Ectodermal cell (in vitro differentiated cells): ENCODE results near the gene BET1L.

Source experiments
- H3K27ac ChIP-seq: 2 replicates; pipeline ENCODE4 v1.7.0; 2013; ENCODE audit warnings: mild to moderate bottlenecking, low read depth, low read length; ENCODE audit not compliant: insufficient read depth, poor library complexity, severe bottlenecking
- H3K27me3 ChIP-seq: 2 replicates; pipeline ENCODE4 v1.7.0; 2013; ENCODE audit warnings: mild to moderate bottlenecking, low read length; ENCODE audit not compliant: insufficient read depth, control insufficient read depth, poor library complexity, severe bottlenecking
- H3K36me3 ChIP-seq: one replicate; pipeline ENCODE4 v1.7.0; 2013; ENCODE audit warnings: low read length; ENCODE audit not compliant: control insufficient read depth, insufficient read depth
- H3K4me1 ChIP-seq: one replicate; pipeline ENCODE4 v1.7.0; 2013; ENCODE audit warnings: low read length; ENCODE audit not compliant: control insufficient read depth, insufficient read depth
- H3K4me3 ChIP-seq: 2 replicates; pipeline ENCODE4 v1.7.0; 2013; ENCODE audit warnings: low read depth, low read length, control low read depth; ENCODE audit not compliant: insufficient read depth
- H3K9me3 ChIP-seq: 2 replicates; pipeline ENCODE4 v1.7.0; 2013; ENCODE audit warnings: mild to moderate bottlenecking, low read length, moderate library complexity; ENCODE audit not compliant: control insufficient read depth
- WGBS, 2 experiments: methylation state at CpG; one replicate each; pipeline ENCODE4 v1.1.7; 2013; ENCODE audit warnings: missing lambda C conversion rate in 2 of 2; 5-methylcytosine and 5-hydroxymethylcytosine counted together

BET1L gene

DNA sequence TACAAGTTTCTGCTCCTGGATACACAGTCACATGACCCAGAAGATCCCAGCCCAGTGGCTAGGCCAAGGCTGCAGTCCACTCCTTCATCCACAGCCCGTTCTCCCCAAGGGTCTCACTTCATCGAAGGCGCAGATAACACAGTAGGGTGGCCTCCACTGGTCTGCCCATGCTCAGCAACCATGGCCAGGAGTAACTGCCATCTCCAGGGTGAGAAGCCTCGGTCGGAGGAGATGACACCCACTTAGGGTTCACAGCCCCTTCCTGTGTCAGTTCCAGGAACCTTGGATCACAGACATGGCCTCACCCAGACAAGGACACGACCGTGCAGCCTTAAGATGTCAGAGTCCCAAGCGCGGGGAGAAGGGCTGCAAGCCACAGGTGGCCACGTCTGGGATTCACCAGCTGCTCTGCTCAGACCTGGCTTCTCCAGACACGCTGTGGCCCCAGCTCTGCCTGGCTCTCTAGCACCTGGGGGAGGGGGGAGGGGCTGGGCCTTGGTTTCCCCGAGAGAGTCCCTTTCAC lies 2.6 kb downstream of the BET1L start:
- H3K27me3 ChIP-seq, result no peaks in the 10 kb centered on the region
- H3K4me3 ChIP-seq, result no peak overlapping the region
- peaks cover 5% of the 10 kb centered on the region for H3K4me1 ChIP-seq
- H3K9me3 ChIP-seq, result no peaks in the 10 kb centered on the region
- no peak overlapping the region for H3K27ac ChIP-seq
- no peaks in the 10 kb centered on the region for H3K36me3 ChIP-seq
- 86 to 89% methylated on average over 11 to 12 of the region's 12 CpGs for whole genome bisulfite sequencing, 2 experiments

DNA sequence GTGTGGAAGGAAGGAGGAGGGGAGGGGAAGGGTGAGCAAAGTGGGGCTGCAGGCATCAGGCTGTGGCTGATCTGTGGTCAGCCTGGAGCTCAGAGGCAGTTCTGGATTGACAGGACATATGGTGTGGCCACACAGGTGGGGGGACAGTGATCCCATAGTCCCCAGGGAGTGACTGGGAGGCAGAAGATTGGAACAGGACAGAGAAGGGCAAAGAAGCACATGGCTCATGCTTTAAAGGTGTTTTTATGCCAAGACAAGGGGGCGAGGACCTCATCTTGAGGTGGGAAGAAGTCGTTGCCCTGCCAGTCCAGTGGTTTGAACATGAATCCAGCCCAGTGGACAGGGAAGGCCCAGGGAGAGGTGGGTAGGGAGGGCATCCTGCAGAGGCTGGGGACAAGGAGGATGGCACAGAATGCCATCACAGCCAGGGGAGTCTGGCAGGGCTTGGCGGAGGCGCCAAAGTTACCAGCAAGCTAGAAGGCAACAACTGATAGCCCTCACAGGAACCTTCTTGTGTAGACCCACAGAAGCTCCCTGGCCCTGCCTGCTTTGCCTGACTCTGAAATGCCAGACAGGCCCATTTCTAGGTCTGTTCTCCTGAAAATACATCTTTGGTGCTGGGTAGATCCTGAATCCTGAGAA lies 3.1 kb downstream of the BET1L start:
- Histone ChIP-seq H3K4me3 (no peak overlapping the region), H3K27ac (no peak overlapping the region)
- WGBS, 2 experiments, result 93 to 96% methylated on average over 4 of the region's 4 CpGs

DNA sequence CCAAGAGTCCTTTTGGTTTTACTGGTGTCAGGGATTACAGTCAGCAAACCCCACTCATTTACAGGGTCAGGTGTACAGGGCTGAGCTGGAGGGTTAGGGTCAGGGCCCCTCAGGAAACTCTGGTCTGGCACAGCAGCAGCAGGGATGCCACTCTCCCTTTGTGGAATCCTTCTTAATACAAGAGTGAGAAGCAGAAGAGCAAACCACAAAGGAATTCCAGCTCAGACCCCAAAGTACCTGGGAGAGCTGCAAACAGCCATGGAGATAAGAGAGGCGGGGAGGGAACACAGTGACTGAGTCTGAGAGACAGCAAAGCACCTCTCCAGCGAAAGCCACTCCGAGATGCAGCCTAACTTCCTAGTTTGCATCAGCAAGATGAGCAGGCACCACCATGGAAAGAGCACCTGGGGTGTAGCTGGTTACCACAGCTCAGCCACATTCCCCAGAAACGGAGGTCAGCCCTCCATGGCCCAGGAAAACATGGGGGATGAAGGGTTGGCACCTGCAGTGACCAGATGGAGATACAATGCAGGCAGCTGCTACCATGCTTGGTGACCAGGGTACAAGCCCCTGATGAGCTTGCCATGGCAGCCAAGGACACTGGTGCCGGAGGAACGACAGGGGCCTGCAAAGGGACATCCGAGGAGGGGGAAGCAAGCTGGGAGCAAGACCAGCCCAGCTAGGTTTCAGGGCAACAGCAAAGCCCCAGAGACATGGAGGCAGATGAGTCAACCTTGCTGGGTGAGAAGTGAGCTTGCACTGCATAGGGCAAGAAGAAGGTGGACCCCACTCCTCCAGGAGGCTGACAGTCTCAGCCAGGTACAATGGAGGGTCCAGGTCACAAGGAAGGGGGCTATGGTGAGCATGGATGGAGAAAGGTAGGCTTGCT lies 3.9 kb downstream of the BET1L start:
- WGBS, 2 experiments, result 92 to 94% methylated on average over 7 of the region's 7 CpGs
- H3K9me3 ChIP-seq, result no peaks in the 10 kb centered on the region
- no peak overlapping the region for H3K27ac ChIP-seq
- H3K36me3 ChIP-seq, result no peaks in the 10 kb centered on the region
- H3K4me1 ChIP-seq, result no peaks in the 10 kb centered on the region
- no peaks in the 10 kb centered on the region for H3K27me3 ChIP-seq
- H3K4me3 ChIP-seq, result no peak overlapping the region

More for the DNA sequence above, 3.1 kb downstream of the BET1L start:
- no peaks in the 10 kb centered on the region for H3K36me3 ChIP-seq
- H3K27me3 ChIP-seq, result no peaks in the 10 kb centered on the region
- H3K9me3 ChIP-seq, result no peaks in the 10 kb centered on the region
- H3K4me1 ChIP-seq, result no peaks in the 10 kb centered on the region

DNA sequence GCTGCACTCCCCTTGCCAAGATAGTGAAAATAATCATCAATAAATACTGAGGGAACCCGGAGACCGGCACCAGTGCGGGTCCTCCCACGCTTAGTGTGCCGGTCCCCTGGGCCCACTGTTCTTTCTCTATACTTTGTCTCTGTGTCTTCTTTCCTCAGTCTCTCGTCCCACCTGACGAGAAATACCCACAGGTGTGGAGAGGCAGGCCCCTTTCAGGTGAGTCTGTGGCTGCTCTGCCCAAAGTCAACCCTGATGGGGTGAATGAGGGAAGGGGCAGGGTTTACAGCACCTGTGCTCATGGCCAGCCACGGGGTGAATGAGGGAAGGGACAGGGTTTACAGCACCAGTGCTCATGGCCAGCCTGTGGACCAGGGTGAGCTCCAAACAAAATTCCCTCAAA lies 4.7 kb downstream of the BET1L start:
- no peaks in the 10 kb centered on the region for H3K27me3 ChIP-seq
- H3K4me1 ChIP-seq, result no peaks in the 10 kb centered on the region
- H3K4me3 ChIP-seq, result no peak overlapping the region
- H3K27ac ChIP-seq, result no peak overlapping the region
- WGBS, 2 experiments, result 94 to 96% methylated on average over 8 of the region's 8 CpGs
- no peaks in the 10 kb centered on the region for H3K9me3 ChIP-seq
- no peaks in the 10 kb centered on the region for H3K36me3 ChIP-seq

DNA sequence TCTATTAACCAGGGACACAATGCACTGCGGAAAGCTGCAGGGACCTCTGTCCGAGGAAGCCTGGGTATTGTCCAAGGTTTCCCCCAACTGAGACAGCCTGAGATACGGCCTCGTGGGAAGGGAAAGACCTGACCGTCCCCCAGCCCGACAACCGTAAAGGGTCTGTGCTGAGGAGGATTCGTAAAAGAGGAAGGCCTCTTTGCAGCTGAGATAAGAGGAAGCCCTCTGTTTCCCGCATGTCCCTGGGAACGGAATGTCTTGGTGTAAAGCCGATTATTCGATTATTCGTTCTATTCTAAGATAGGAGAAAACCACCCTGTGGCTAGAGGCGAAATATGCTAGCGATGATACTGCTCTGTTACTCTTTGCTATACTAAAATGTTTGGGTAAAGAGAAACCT lies 5.2 kb downstream of the BET1L start:
- Histone ChIP-seq H3K4me3 (no peak overlapping the region), H3K27me3 (no peaks in the 10 kb centered on the region), H3K36me3 (no peaks in the 10 kb centered on the region), H3K9me3 (no peaks in the 10 kb centered on the region), H3K27ac (no peak overlapping the region), H3K4me1 (no peaks in the 10 kb centered on the region)
- WGBS, 2 experiments, result 79 to 81% methylated on average over 15 of the region's 15 CpGs

DNA sequence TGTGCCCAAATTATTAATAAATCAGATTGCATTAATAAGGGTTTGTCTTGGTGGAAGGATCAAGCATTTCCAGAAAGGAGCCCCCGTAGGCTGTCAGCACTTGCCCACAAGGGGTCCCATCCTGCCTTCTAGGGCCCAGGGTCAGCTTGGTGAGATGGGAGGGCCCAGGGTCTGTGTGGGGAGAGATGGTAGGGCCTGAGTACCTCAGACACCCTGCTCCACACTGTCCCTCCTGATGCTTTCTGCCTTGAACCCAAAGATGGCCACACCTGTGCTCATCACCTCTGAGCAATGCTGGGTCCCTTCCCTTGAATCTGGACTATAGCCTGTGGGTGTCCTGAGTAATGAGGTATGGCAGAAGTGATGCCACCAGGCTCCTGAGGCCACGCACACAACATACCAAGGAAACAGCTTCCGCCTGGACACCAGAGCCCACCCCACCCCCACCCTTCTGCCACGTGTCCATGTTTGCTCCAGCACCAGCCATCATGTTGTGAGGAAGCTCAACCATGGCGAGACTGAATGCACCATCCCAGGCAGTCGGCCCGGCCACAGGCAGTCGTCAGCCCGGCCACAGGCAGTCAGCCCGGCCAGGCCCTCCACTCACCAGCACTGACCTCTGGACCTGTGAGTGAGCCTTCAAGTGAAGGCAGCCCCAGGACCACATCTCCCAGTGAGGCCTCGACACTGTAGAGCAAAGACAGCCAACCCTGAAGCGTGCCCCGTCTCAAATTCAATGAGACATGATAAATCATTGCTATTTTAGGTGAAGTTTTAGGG lies 6.8 kb downstream of the BET1L start:
- Histone ChIP-seq H3K27me3 (no peaks in the 10 kb centered on the region), H3K27ac (no peak overlapping the region), H3K9me3 (no peaks in the 10 kb centered on the region), H3K4me3 (no peak overlapping the region), H3K4me1 (no peaks in the 10 kb centered on the region), H3K36me3 (no peaks in the 10 kb centered on the region)
- WGBS, 2 experiments, result 93 to 94% methylated on average over 13 of the region's 13 CpGs

DNA sequence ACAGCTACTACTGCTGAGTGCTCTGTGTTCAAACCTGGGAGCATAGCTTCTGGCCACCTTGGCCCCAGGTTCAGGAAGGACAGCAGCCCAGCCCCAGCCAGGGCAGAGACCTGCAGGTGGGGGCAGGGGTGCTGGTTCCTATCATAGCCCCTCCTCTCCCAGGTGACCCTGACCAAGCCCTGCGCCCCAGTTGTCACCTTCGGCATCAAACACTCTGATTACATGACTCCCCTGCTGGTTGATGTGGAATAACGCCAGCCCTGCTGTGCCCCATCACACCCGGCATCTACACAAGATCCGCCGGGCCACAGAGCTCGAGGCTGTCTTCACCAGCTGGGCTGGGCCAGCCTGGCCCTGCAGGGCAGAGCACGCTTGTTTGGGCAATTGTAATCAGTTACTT lies 7.4 kb downstream of the BET1L start:
- no peaks in the 10 kb centered on the region for H3K36me3 ChIP-seq
- WGBS, 2 experiments, result 84 to 87% methylated on average over 8 of the region's 8 CpGs
- H3K27me3 ChIP-seq, result no peaks in the 10 kb centered on the region
- H3K4me3 ChIP-seq, result no peak overlapping the region
- H3K4me1 ChIP-seq, result no peaks in the 10 kb centered on the region
- H3K9me3 ChIP-seq, result no peaks in the 10 kb centered on the region
- no peak overlapping the region for H3K27ac ChIP-seq

DNA sequence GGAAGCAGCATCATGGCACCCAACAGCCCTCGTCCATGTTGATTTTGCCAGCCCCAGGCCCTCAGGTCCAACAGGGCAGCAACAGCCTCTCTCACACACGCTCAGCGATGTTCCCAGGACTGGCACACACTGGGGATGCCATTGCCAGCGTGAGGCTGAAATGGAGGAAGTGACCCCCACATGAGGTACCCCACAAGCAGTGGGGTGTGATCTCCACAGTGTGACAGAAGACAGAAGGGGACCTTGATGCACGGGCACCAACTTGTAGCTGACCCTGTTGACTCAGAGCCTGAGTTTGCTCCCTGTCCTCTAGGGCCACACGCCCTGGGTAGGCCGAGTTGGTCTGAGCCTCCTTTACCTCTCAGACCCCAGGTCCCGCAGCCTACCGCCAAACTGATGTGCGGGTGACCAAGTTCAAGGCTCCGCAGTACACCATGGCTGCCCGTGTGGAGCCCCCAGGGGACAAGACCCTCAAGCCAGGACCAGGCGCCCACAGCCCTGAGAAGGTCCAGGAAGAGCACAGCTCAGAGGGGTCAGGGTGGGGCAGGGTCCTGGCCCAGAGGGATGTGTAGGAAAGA lies 8.1 kb downstream of the BET1L start:
- Histone ChIP-seq H3K36me3 (no peaks in the 10 kb centered on the region), H3K9me3 (no peaks in the 10 kb centered on the region), H3K4me3 (no peak overlapping the region), H3K27ac (no peak overlapping the region), H3K4me1 (no peaks in the 10 kb centered on the region), H3K27me3 (no peaks in the 10 kb centered on the region)
- 87 to 89% methylated on average over 13 of the region's 13 CpGs for WGBS, 2 experiments

DNA sequence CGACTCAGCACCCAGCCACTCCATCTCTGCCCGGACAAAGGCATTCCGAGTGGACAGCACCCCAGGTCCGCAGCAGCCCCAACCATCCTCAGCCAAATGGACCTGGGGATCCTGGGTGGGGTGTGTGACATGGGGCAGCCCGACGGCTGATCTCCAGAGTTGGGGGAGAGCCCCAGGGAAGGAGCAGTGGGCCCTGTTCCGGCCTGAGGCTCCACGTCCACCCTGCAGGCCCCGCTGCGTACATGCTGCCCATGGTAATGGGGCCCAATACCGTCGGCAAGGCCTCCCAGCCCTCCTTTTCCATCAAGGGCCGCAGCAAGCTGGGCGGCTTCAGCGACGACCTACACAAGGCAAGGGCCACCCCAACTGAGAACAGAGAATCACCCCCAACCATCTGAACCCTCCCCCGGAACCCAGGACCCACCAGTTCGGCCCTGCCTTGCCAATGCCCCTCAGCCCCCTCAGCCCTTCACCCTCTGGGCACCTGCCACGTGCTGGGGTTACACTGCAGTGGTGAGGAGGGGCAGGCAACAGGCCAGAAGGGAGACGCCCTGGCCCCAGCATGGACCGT lies 8.9 kb downstream of the BET1L start:
- Histone ChIP-seq H3K4me3 (no peak overlapping the region), H3K27ac (no peak overlapping the region), H3K27me3 (no peaks in the 10 kb centered on the region), H3K36me3 (no peaks in the 10 kb centered on the region), H3K9me3 (no peaks in the 10 kb centered on the region), H3K4me1 (no peaks in the 10 kb centered on the region)
- WGBS, 2 experiments, result 90 to 91% methylated on average over 21 of the region's 21 CpGs
